HAP-1 (cell line): ENCODE results near the gene PSTPIP2.
"Not testable (repeated sequence)": the region's sequence is repeated elsewhere in the genome, so short reads cannot be mapped to it uniquely, and the experiment has no call there.

Experiments
- DNase-seq, 2 experiments: peaks; one replicate each; pipeline ENCODE4 v3.0.0-alpha.2; 2016 to 2020; ENCODE audit warnings: low spot score in 2 of 2
- H3K27me3 ChIP-seq: fragments of 250-450 bp; sonication (Bioruptor Pico); 2 replicates; pipeline ENCODE4 v1.5.1; 2020; ENCODE audit warnings: low read depth, mild to moderate bottlenecking, moderate library complexity
- H3K36me3 ChIP-seq: fragments of 250-450 bp; sonication (Bioruptor Pico); replicated peaks from 2 replicates; pipeline ENCODE4 v1.5.1; 2020; ENCODE audit warnings: mild to moderate bottlenecking
- H3K4me1 ChIP-seq: fragments of 250-450 bp; sonication (Bioruptor Pico); 2 replicates; pipeline ENCODE4 v1.5.1; 2020; ENCODE audit warnings: mild to moderate bottlenecking
- H3K4me3 ChIP-seq: fragments of 250-450 bp; sonication (Bioruptor Pico); 2 replicates; pipeline ENCODE4 v1.5.1; 2020; ENCODE audit warnings: mild to moderate bottlenecking, moderate library complexity
- H3K9me3 ChIP-seq: fragments of 250-450 bp; sonication (Bioruptor Pico); 2 replicates; pipeline ENCODE4 v1.5.1; 2020; ENCODE audit warnings: mild to moderate bottlenecking, moderate library complexity
- in situ Hi-C: fragments of 300-500 bp; cut with MboI; formaldehyde crosslinking; loops from 3 replicates; pipeline ENCODE4 v1.14.3; 2020; ENCODE audit warnings: low sequenced_read_pairs, inconsistent platforms, mixed read lengths

PSTPIP2 gene, protein sequence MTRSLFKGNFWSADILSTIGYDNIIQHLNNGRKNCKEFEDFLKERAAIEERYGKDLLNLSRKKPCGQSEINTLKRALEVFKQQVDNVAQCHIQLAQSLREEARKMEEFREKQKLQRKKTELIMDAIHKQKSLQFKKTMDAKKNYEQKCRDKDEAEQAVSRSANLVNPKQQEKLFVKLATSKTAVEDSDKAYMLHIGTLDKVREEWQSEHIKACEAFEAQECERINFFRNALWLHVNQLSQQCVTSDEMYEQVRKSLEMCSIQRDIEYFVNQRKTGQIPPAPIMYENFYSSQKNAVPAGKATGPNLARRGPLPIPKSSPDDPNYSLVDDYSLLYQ

GRCh38 chr18:46071653-46072375 lies at the start of gene PSTPIP2:
Gene PSTPIP2, minus strand, starts transcription at chr18:46072260. Its CDS starts 72 bp downstream, at chr18:46072188.
- Histone ChIP-seq H3K36me3 (no peaks in the 10 kb centered on the region), H3K4me1 (peaks cover 5% of the 10 kb centered on the region; the same call in 1 of the 2 replicates), H3K27me3 (no peaks in the 10 kb centered on the region), H3K4me3 (peak within 1 kb of the TSS; percentile 60), H3K9me3 (no peaks in the 10 kb centered on the region)
- DNase-seq, result peak; percentile 42 to 84
- in situ Hi-C loops, result loop anchor here (5.0 kb wide), 1 partner anchor 380 kb away; no protein-coding TSS in a partner anchor

DNA sequence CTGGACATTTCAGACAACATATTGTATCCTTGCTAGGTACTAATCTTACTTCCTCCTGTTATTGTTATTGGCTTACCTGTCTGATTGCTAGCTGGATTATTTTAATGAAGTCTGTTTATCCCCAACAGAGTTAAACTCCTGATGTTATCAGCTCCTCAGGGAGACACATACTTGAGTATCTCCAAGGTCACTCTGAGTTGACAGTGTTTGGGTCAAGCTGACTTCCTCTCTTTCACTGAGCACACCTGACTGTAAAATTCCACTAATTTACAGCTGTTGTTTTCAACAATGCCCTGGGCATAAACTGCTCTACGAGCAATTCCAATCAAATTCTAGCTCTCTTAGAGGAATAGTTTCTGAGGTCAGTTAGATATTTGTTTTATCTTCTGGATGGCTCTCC lies 41.7 kb upstream of the PSTPIP2 start:
- peaks cover 30% of the 10 kb centered on the region for H3K36me3 ChIP-seq
- in situ Hi-C loops, result no loop called here

DNA sequence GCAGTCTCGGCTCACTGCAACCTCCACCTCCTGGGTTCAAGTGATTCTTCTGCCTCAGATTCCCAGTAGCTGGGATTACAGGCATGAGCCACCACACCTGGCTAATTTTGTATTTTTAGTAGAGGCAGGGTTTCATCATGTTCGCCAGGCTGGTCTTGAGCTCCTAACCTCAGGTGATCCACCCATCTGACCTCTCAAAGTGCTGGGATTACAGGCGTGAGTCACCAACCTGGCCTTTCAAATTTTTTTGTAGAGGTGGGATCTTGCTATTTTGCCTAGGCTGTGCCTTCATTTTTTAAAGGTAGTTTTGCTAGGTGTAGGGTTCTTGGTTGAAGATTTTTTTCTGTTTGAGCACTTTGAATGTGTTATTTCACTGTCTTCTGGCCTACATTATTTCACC lies 38.3 kb upstream of the PSTPIP2 start:
- in situ Hi-C loops, result no loop called here
- Histone ChIP-seq H3K27me3 (no peaks in the 10 kb centered on the region), H3K9me3 (no peaks in the 10 kb centered on the region), H3K4me1 (peaks cover 14% of the 10 kb centered on the region), H3K4me3 (no peak overlapping the region), H3K36me3 (peaks cover 43% of the 10 kb centered on the region)
- DNase-seq, result no peak

More for the DNA sequence above, 41.7 kb upstream of the PSTPIP2 start:
- Histone ChIP-seq H3K4me3 (no peak overlapping the region), H3K27me3 (no peaks in the 10 kb centered on the region), H3K9me3 (no peaks in the 10 kb centered on the region), H3K4me1 (peaks cover 9% of the 10 kb centered on the region)
- no peak for DNase-seq

DNA sequence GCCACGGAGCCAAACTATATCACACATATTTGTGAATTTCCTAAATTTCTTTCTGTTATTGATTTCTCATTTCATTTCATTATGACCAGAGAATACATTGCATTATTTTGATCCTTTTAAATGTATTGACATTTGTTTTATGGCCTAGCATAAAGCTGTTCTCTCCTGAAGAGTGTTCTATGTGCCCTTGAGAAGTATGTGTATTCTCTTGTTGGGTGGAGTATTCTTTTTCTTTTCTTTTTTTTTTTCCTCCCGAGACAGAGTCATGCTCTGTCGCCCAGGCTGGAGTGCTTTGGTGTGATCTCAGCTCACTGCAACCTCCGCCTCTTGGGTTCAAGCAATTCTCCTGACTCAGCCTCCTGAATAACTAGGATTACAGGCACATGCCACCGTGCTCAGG lies 37.3 kb upstream of the PSTPIP2 start:
- peaks cover 12% of the 10 kb centered on the region for H3K4me1 ChIP-seq
- no peaks in the 10 kb centered on the region for H3K27me3 ChIP-seq
- no peak overlapping the region for H3K4me3 ChIP-seq
- H3K36me3 ChIP-seq, result peaks cover 36% of the 10 kb centered on the region
- in situ Hi-C loops, result no loop called here
- no peak for DNase-seq
- H3K9me3 ChIP-seq, result no peaks in the 10 kb centered on the region

- peaks cover 20% of the 10 kb centered on the region for H3K36me3 ChIP-seq
- H3K9me3 ChIP-seq, result no peaks in the 10 kb centered on the region
- peak within 1 kb of the TSS; percentile 64 for H3K4me3 ChIP-seq
- peaks cover 11% of the 10 kb centered on the region for H3K4me1 ChIP-seq
- in situ Hi-C loops, result no loop called here
- DNase-seq, result peak; percentile 91 to 97
- no peaks in the 10 kb centered on the region for H3K27me3 ChIP-seq
These were observed 32.3 kb upstream of the PSTPIP2 start, which contains the start of gene HAUS1 for GRCh38 chr18:46104128-46104911. Gene HAUS1, plus strand, starts transcription at chr18:46104385. Its CDS starts 27 bp downstream, at chr18:46104412.

GRCh38 chr18:46099463-46099862 lies 27.4 kb upstream of the PSTPIP2 start:
- H3K4me3 ChIP-seq, result no peak overlapping the region
- in situ Hi-C loops, result no loop called here
- peaks cover 17% of the 10 kb centered on the region for H3K36me3 ChIP-seq
- no peak for DNase-seq
- peaks cover 28% of the 10 kb centered on the region for H3K4me1 ChIP-seq
- H3K27me3 ChIP-seq, result no peaks in the 10 kb centered on the region
- no peaks in the 10 kb centered on the region for H3K9me3 ChIP-seq

- Histone ChIP-seq H3K9me3 (no peaks in the 10 kb centered on the region), H3K36me3 (peaks cover 26% of the 10 kb centered on the region), H3K4me3 (peak overlapping the region; percentile 87), H3K4me1 (peaks cover 25% of the 10 kb centered on the region), H3K27me3 (no peaks in the 10 kb centered on the region)
- DNase-seq, result no peak
- in situ Hi-C loops, result no loop called here
These were observed 26.5 kb upstream of the PSTPIP2 start for GRCh38 chr18:46098616-46098933.

- Histone ChIP-seq H3K4me3 (peak within 1 kb of the TSS; percentile 87), H3K36me3 (peaks cover 32% of the 10 kb centered on the region), H3K9me3 (no peaks in the 10 kb centered on the region), H3K27me3 (no peaks in the 10 kb centered on the region), H3K4me1 (peaks cover 25% of the 10 kb centered on the region)
- in situ Hi-C loops, result no loop called here
- peak; percentile 84 to 87 for DNase-seq
These were observed 25.9 kb upstream of the PSTPIP2 start, which contains the start of gene ATP5F1A for GRCh38 chr18:46097801-46098615. Gene ATP5F1A, minus strand, starts transcription at chr18:46098296. Its CDS starts 65 bp downstream, at chr18:46098231.

GRCh38 chr18:46097431-46097800 lies 25.4 kb upstream of the PSTPIP2 start:
- in situ Hi-C loops, result no loop called here
- DNase-seq, result no peak

GRCh38 chr18:46096651-46097300 lies 24.7 kb upstream of the PSTPIP2 start:
- in situ Hi-C loops, result no loop called here
- Histone ChIP-seq H3K36me3 (peaks cover 41% of the 10 kb centered on the region), H3K9me3 (no peaks in the 10 kb centered on the region), H3K4me1 (peaks cover 25% of the 10 kb centered on the region), H3K4me3 (peak overlapping the region; percentile 87), H3K27me3 (no peaks in the 10 kb centered on the region)
- DNase-seq, result peak in 1 of 2 experiments; percentile 45

More at GRCh38 chr18:46097431-46097800, 25.4 kb upstream of the PSTPIP2 start:
- no peaks in the 10 kb centered on the region for H3K27me3 ChIP-seq
- H3K4me1 ChIP-seq, result peaks cover 25% of the 10 kb centered on the region
- H3K9me3 ChIP-seq, result no peaks in the 10 kb centered on the region
- peak overlapping the region; percentile 87 for H3K4me3 ChIP-seq
- H3K36me3 ChIP-seq, result peaks cover 36% of the 10 kb centered on the region

- H3K9me3 ChIP-seq, result no peaks in the 10 kb centered on the region
- no peak for DNase-seq
- H3K4me3 ChIP-seq, result no peak overlapping the region
- in situ Hi-C loops, result no loop called here
- H3K27me3 ChIP-seq, result no peaks in the 10 kb centered on the region
- H3K4me1 ChIP-seq, result peaks cover 25% of the 10 kb centered on the region
- peaks cover 54% of the 10 kb centered on the region for H3K36me3 ChIP-seq
These were observed 23.5 kb upstream of the PSTPIP2 start for GRCh38 chr18:46095532-46095931.

GRCh38 chr18:46088501-46088900 lies 16.4 kb upstream of the PSTPIP2 start:
- in situ Hi-C loops, H3K4me1 ChIP-seq, H3K27me3 ChIP-seq, H3K4me3 ChIP-seq, DNase-seq, H3K9me3 ChIP-seq: not testable (repeated sequence)
- H3K36me3 ChIP-seq, result peaks cover 97% of the 10 kb centered on the region
